PC-9 (cell line): ENCODE measurements around the gene IL36G. TPM values are rescaled to one million over a fixed set of nuclear protein-coding genes. Genes with fewer than 3 reads are reported as not detected.

Experiments used
- BruUV-seq: library from RNA; stranded (reverse); fragments of 400-500 nt; replicated peaks from 2 replicates; lab custom pipeline; 2021; lab: Mats Ljungman, UMichigan
- CTCF ChIA-PET: fragments of 300-600 bp; sonication (Branson Sonifier 250); formaldehyde crosslinking; loops from one replicate; lab custom pipeline; 2022; ENCODE audit warnings: antibody characterized with exemption; lab: Charles Lee
- POLR2A ChIA-PET: fragments of 300-600 bp; sonication (Branson Sonifier 250); formaldehyde crosslinking; loops from one replicate; lab custom pipeline; 2022; ENCODE audit warnings: antibody characterized with exemption; ENCODE audit not compliant: unreplicated experiment; lab: Charles Lee
- DNase-seq, 2 experiments: peaks; one replicate each; pipeline versions ENCODE4 v3.0.0 to v3.0.0-alpha.2; 2015 to 2022; ENCODE audit warnings: mixed read lengths in 1 of 2
- H2AFZ ChIP-seq: fragments of 200-600 bp; sonication (generic); 2 replicates; pipeline ENCODE4 v1.8.1; 2017; ENCODE audit warnings: antibody characterized with exemption
- H3F3A ChIP-seq: fragments of 200-600 bp; sonication (generic); 2 replicates; pipeline ENCODE4 v1.8.1; 2017; ENCODE audit warnings: antibody characterized with exemption, mild to moderate bottlenecking, low read depth; ENCODE audit not compliant: insufficient read depth
- H3K27ac ChIP-seq: fragments of 200-600 bp; sonication (generic); 2 replicates; pipeline ENCODE4 v1.6.1; 2016; ENCODE audit warnings: mixed run types
- H3K27me3 ChIP-seq: fragments of 200-600 bp; sonication (generic); 2 replicates; pipeline ENCODE4 v1.6.1; 2016; ENCODE audit warnings: low read depth, mixed run types; ENCODE audit not compliant: insufficient read depth
- H3K36me3 ChIP-seq: fragments of 200-600 bp; sonication (generic); 2 replicates; pipeline ENCODE4 v1.6.1; 2016; ENCODE audit warnings: low read depth, mixed run types
- H3K4me1 ChIP-seq: fragments of 200-600 bp; sonication (generic); replicated peaks from 2 replicates; pipeline ENCODE4 v1.6.1; 2016; ENCODE audit warnings: mixed run types; ENCODE audit not compliant: insufficient read depth
- H3K4me2 ChIP-seq: fragments of 200-600 bp; sonication (generic); 2 replicates; pipeline ENCODE4 v1.6.1; 2017; ENCODE audit warnings: mixed run types
- H3K4me3 ChIP-seq: fragments of 200-600 bp; sonication (generic); 2 replicates; pipeline ENCODE4 v1.6.1; 2016; ENCODE audit warnings: mixed run types
- H3K79me2 ChIP-seq: fragments of 200-600 bp; sonication (generic); 2 replicates; pipeline ENCODE4 v1.6.1; 2017; ENCODE audit warnings: low read depth, mixed run types
- H3K9me2 ChIP-seq: fragments of 200-600 bp; sonication (generic); 2 replicates; pipeline ENCODE4 v1.8.1; 2017; ENCODE audit warnings: mild to moderate bottlenecking; ENCODE audit not compliant: insufficient read depth
- H3K9me3 ChIP-seq: fragments of 200-600 bp; sonication (generic); 2 replicates; pipeline ENCODE4 v1.8.1; 2016; ENCODE audit warnings: low read depth; ENCODE audit not compliant: insufficient read depth
- H4K20me1 ChIP-seq: fragments of 200-600 bp; sonication (generic); 2 replicates; pipeline ENCODE4 v1.8.1; 2017; ENCODE audit not compliant: insufficient read depth
- EZH2 ChIP-seq: fragments of 200-600 bp; sonication (generic); IDR thresholded peaks from 2 replicates; pipeline ENCODE4 v1.8.0; 2017; ENCODE audit warnings: antibody characterized with exemption, low read depth
- intact Hi-C: fragments of 100-400 bp; cut with micrococcal nuclease; formaldehyde crosslinking; loops from one replicate; pipeline ENCODE4 v1.10.0; 2022; ENCODE audit not compliant: unreplicated experiment
- total RNA-seq: library from RNA; stranded (reverse); gene quantifications from 2 replicates; pipeline ENCODE4 v1.2.3, GENCODE V29; 2021
- TF ChIP-seq, protein P1 (sequence below): fragments of 200-600 bp; sonication (generic); conservative IDR thresholded peaks from 2 replicates; pipeline ENCODE4 v1.6.1; 2017; ENCODE audit warnings: mixed run types, antibody characterized with exemption, mild to moderate bottlenecking, moderate library complexity

Gene IL36G
- total RNA-seq, 1 experiment from 2014 or later, result not detected

DNA sequence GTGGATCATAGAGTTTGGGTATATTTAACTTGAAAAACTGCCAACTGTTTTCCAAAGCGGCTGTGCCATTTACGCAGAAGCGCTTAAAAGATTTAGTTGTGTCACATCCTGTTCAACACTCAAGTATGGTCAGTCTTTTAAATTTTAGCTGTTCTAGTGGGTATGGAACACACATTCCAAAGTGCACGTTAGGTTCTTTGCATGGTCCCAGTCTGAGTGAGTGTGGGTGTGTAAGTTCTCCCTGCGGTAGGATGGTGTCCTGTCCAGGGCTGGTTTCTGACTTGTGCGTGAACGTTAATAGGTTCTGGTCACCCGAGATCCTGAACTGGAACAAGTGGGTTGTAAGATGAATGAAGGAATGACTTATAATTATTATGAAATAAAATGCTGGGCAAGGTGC lies 28.4 kb upstream of the IL36G start:
- Histone ChIP-seq H3K9me2 (no peaks in the 10 kb centered on the region), H3K36me3 (no peaks in the 10 kb centered on the region), H3K4me1 (no peaks in the 10 kb centered on the region), H3K27me3 (no peaks in the 10 kb centered on the region), H3F3A (no peaks in the 10 kb centered on the region), H2AFZ (no peak overlapping the region), H3K9me3 (peaks cover 10% of the 10 kb centered on the region; the same call in 1 of the 2 replicates), H3K27ac (no peak overlapping the region), H3K4me3 (no peak overlapping the region), H3K79me2 (no peaks in the 10 kb centered on the region), H4K20me1 (no peaks in the 10 kb centered on the region), H3K4me2 (no peak overlapping the region)
- BruUV-seq, result no TSS peak
- intact Hi-C loops, result no loop called here
- no peak for DNase-seq
- TF ChIP-seq, protein P1, sequence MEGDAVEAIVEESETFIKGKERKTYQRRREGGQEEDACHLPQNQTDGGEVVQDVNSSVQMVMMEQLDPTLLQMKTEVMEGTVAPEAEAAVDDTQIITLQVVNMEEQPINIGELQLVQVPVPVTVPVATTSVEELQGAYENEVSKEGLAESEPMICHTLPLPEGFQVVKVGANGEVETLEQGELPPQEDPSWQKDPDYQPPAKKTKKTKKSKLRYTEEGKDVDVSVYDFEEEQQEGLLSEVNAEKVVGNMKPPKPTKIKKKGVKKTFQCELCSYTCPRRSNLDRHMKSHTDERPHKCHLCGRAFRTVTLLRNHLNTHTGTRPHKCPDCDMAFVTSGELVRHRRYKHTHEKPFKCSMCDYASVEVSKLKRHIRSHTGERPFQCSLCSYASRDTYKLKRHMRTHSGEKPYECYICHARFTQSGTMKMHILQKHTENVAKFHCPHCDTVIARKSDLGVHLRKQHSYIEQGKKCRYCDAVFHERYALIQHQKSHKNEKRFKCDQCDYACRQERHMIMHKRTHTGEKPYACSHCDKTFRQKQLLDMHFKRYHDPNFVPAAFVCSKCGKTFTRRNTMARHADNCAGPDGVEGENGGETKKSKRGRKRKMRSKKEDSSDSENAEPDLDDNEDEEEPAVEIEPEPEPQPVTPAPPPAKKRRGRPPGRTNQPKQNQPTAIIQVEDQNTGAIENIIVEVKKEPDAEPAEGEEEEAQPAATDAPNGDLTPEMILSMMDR, result no peak
- TF ChIP-seq EZH2, result no peak
- ChIA-PET CTCF (no interaction called here), POLR2A (no interaction called here)

DNA sequence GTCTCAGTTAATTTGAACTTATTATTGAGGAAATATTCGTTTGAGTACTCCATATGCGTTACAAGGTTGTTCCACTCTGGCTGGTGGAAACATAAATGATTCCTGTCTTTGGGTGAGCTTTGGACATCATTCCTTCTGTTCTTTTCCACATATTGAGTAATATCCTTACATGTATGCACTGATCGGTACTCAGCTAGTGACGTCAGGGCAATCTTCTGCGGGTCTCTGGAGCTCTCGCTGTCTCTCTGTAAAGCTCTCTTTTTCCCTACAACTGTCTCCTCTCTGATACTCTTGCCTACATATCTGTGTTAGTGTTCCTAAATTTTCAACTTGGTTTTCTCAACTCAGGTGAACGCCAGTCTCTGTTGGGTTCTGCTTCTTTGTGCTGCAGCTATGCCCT lies 23.4 kb upstream of the IL36G start:
- TF ChIP-seq, protein P1, result no peak
- no peak for TF ChIP-seq EZH2
- BruUV-seq, result no TSS peak
- no peak overlapping the region for H3K27ac ChIP-seq
- H3K79me2 ChIP-seq, result no peaks in the 10 kb centered on the region
- H4K20me1 ChIP-seq, result no peaks in the 10 kb centered on the region
- H3K4me2 ChIP-seq, result no peak overlapping the region
- peaks cover 7% of the 10 kb centered on the region; the same call in 1 of the 2 replicates for H3K4me1 ChIP-seq
- no peaks in the 10 kb centered on the region for H3K36me3 ChIP-seq
- H3K9me2 ChIP-seq, result no peaks in the 10 kb centered on the region
- H3F3A ChIP-seq, result no peaks in the 10 kb centered on the region
- H2AFZ ChIP-seq, result no peak overlapping the region
- H3K9me3 ChIP-seq, result no peaks in the 10 kb centered on the region
- no peak overlapping the region for H3K4me3 ChIP-seq
- ChIA-PET POLR2A (no interaction called here), CTCF (no interaction called here)
- H3K27me3 ChIP-seq, result no peaks in the 10 kb centered on the region
- intact Hi-C loops, result no loop called here
- DNase-seq, result no peak

DNA sequence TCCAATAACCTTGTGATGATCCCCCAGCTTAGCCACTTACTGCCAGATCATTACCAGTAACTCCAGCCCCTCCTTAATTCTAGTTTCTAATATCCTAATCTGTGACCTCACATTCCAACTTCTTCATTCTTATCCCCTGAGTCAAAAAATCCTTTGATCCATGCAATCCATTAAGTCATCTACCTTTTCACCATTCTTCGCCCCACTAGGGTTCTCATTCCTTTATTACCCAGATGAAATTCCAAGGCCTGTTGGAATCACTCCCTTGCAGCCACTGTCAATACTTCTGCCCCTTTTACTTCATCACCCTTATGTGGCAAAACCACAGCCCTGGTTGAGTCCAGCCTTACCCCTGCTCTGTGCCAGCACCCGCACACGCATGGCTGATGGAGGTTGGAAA lies 20.3 kb upstream of the IL36G start:
- TF ChIP-seq, protein P1, result no peak
- no peak for TF ChIP-seq EZH2
- Histone ChIP-seq H3F3A (no peaks in the 10 kb centered on the region), H3K36me3 (no peaks in the 10 kb centered on the region), H3K4me3 (no peak overlapping the region), H4K20me1 (no peaks in the 10 kb centered on the region), H3K4me2 (no peak overlapping the region), H3K27ac (no peak overlapping the region), H3K4me1 (peaks cover 7% of the 10 kb centered on the region; the same call in 1 of the 2 replicates), H3K9me2 (no peaks in the 10 kb centered on the region), H3K27me3 (no peaks in the 10 kb centered on the region), H3K9me3 (no peaks in the 10 kb centered on the region), H2AFZ (no peak overlapping the region), H3K79me2 (no peaks in the 10 kb centered on the region)
- no TSS peak for BruUV-seq
- intact Hi-C loops, result loop anchor here (5.0 kb wide), 1 partner anchor 180 kb away; no protein-coding TSS in a partner anchor
- ChIA-PET CTCF (interaction anchor here (0.6 kb wide), 1 partner anchor 140 kb away, joined by 3 read pairs; no protein-coding TSS in a partner anchor), POLR2A (interaction anchor here (0.5 kb wide), 1 partner anchor 115 kb away, joined by 4 read pairs; no protein-coding TSS in a partner anchor)
- peak in 1 of 2 experiments; percentile 36 for DNase-seq
